H1 (cell line): Measurements from ENCODE around the gene ITSN1.

Source experiments
- EP300 ChIP-seq, 2 experiments: IDR thresholded peaks; 1 replicate in 1 of 2; 2 replicates in 1 of 2; pipeline ENCODE4 v1.6.1; 2011 to 2012; ENCODE audit warnings: low read depth in 2 of 2, low read length in 2 of 2, mild to moderate bottlenecking in 2 of 2, borderline replicate concordance in 1 of 2, inconsistent platforms in 1 of 2, moderate library complexity in 1 of 2
- EZH2 ChIP-seq: fragments of 200-600 bp; sonication (generic); IDR thresholded peaks from 2 replicates; pipeline ENCODE4 v1.7.1; 2012; ENCODE audit warnings: low read depth, mild to moderate bottlenecking, moderate library complexity, low read length, inconsistent platforms; ENCODE audit not compliant: severe bottlenecking
- JUN ChIP-seq: IDR thresholded peaks from 2 replicates; pipeline ENCODE4 v1.6.1; 2011; ENCODE audit warnings: low read depth, mild to moderate bottlenecking, improper control_type of control experiment, low read length
- KDM4A ChIP-seq: IDR thresholded peaks from one replicate; pipeline ENCODE4 v1.7.1; 2012; ENCODE audit warnings: low read depth, mild to moderate bottlenecking, moderate library complexity, low read length, inconsistent platforms; ENCODE audit not compliant: severe bottlenecking
- POLR2A ChIP-seq, 2 experiments: IDR thresholded peaks; 1 replicate in 1 of 2; 2 replicates in 1 of 2; pipeline ENCODE4 v1.6.1; 2011; ENCODE audit warnings: low read depth in 2 of 2, low read length in 2 of 2, mild to moderate bottlenecking in 2 of 2; ENCODE audit errors: control extremely low read depth in 1 of 2
- SP1 ChIP-seq: IDR thresholded peaks from 2 replicates; pipeline ENCODE4 v1.6.1; 2011; ENCODE audit warnings: low read depth, low read length

DNA sequence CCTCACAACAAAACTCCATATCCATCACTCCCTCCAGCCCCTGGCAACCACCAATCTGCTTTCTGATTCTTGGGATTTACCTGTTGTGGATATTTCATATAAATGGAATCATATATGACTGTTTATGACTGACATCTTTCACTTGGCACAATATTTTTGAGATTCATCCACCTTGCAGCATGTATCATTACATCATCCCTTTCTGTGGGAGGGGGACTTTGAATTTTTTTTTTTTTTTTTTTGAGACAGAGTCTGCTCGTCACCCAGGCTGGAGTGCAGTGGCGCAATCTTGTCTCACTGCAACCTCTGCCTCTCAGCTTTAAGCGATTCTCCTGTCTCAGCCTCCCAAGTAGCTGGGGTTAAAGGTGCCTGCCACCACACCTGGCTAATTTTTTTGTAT, 128.2 kb downstream of the ITSN1 start:
- TF ChIP-seq KDM4A (no peak), SP1 (no peak), POLR2A (IDR thresholded peaks at IDR 0.05; ENCODE audit: control extremely low read depth in 1 of 2, low read depth in 2 of 2, low read length in 2 of 2) (no peak), EP300 (IDR thresholded peaks at IDR 0.05; ENCODE audit: borderline replicate concordance in 1 of 2, low read depth in 2 of 2, low read length in 2 of 2) (no peak), EZH2 (no peak), JUN (no peak)
